Measurements from ENCODE around the gene CYTIP. TPM values are rescaled to one million over a fixed set of nuclear protein-coding genes. Genes with fewer than 3 reads are reported as not detected.

CYTIP gene
- polyA plus RNA-seq, 2 of the 4 experiments (the other 2 are of a cell fraction), result 0.34 TPM; not detected in 1

- WGBS (ENCODE audit: missing lambda C conversion rate), result 23% methylated on average over 1 of the region's 1 CpG
- DNase-seq (ENCODE audit: low read depth in 1 of 2, low spot score in 1 of 2) (no peak), ATAC-seq (no peak), FAIRE-seq (no peak)
- no peak overlapping the region for H3K4me3 ChIP-seq
- no peaks in the 10 kb centered on the region for H3K9me3 ChIP-seq
- H3K4me2 ChIP-seq, result no peak overlapping the region
- POLR2A ChIA-PET, result no interaction called here
- no peak for TF ChIP-seq EHF (CRISPR knock-in tag; IDR thresholded peaks at IDR 0.05)
- TF ChIP-seq HOXB5 (CRISPR knock-in tag; IDR thresholded peaks at IDR 0.05), result no peak
- TF ChIP-seq HOXA7 (CRISPR knock-in tag; IDR thresholded peaks at IDR 0.05), result no peak
- no peak for TF ChIP-seq RFX5 (IDR thresholded peaks at IDR 0.05)
- TF ChIP-seq ATOH8 (CRISPR knock-in tag; IDR thresholded peaks at IDR 0.05; ENCODE audit: low read depth), result no peak
- no peak for TF ChIP-seq RARB (CRISPR knock-in tag; IDR thresholded peaks at IDR 0.05)
- TF ChIP-seq RAD21 (conservative IDR thresholded peaks at IDR 0.05 in 1 of 2, IDR thresholded peaks at IDR 0.05 in 1 of 2), result no peak
- no peak for TF ChIP-seq ZFP36 (IDR thresholded peaks at IDR 0.05; ENCODE audit: borderline replicate concordance, partially characterized antibody)
- no peak for TF ChIP-seq TFCP2L1 (CRISPR knock-in tag; IDR thresholded peaks at IDR 0.05)
- CTCF ChIA-PET, result no interaction called here
- no peak overlapping the region for H3K27ac ChIP-seq
- H3K4me1 ChIP-seq, result no peaks in the 10 kb centered on the region
These were observed 10.5 kb downstream of the CYTIP start for GRCh38 chr2:157433394-157433793.

GRCh38 chr2:157432475-157433106 lies 11.3 kb downstream of the CYTIP start:
- FAIRE-seq (no peak), DNase-seq (ENCODE audit: low read depth in 1 of 2, low spot score in 1 of 2) (no peak), ATAC-seq (no peak)
- ChIA-PET POLR2A (no interaction called here), CTCF (interaction anchor here (0.5 kb wide), 1 partner anchor 742 kb away, joined by 3 read pairs; no protein-coding TSS in a partner anchor)
- Histone ChIP-seq H3K27ac (no peak overlapping the region), H3K4me3 (no peak overlapping the region), H3K9me3 (no peaks in the 10 kb centered on the region), H3K4me2 (no peak overlapping the region), H3K4me1 (no peaks in the 10 kb centered on the region)
- TF ChIP-seq RARB (CRISPR knock-in tag; IDR thresholded peaks at IDR 0.05) (no peak), KDM1A (IDR thresholded peaks at IDR 0.05; ENCODE audit: low read depth) (no peak), MAZ (IDR thresholded peaks at IDR 0.05; ENCODE audit: borderline replicate concordance, low read depth, low read length) (no peak), CBX2 (IDR thresholded peaks at IDR 0.05; ENCODE audit: borderline replicate concordance, low read depth) (no peak), MAFK (IDR thresholded peaks at IDR 0.05; ENCODE audit: partially characterized antibody) (no peak), MAX (IDR thresholded peaks at IDR 0.05) (no peak), GATA3 (IDR thresholded peaks at IDR 0.05; ENCODE audit: borderline replicate concordance) (no peak), BHLHE40 (IDR thresholded peaks at IDR 0.05; ENCODE audit: low read depth, low read length) (no peak), TFCP2L1 (CRISPR knock-in tag; IDR thresholded peaks at IDR 0.05) (no peak)
- WGBS (ENCODE audit: missing lambda C conversion rate), result 27% methylated on average over 2 of the region's 2 CpGs

- DNase-seq (ENCODE audit: low read depth in 1 of 2, low spot score in 1 of 2) (no peak), ATAC-seq (no peak), FAIRE-seq (no peak)
- 46% methylated on average over 3 of the region's 3 CpGs for WGBS (ENCODE audit: missing lambda C conversion rate)
- Histone ChIP-seq H3K9me3 (0 out of 3 replicates have a peak, but pooled peaks cover 2% of the 10 kb centered on the region), H3K27ac (no peak overlapping the region), H3K4me3 (no peak overlapping the region), H3K4me1 (no peaks in the 10 kb centered on the region), H3K4me2 (no peak overlapping the region)
- ChIA-PET POLR2A (no interaction called here), CTCF (no interaction called here)
- TF ChIP-seq ELK1 (IDR thresholded peaks at IDR 0.05; ENCODE audit: low read depth, low read length) (no peak), RFX5 (IDR thresholded peaks at IDR 0.05) (no peak), CEBPB (IDR thresholded peaks at IDR 0.05) (no peak), FOSL2 (IDR thresholded peaks at IDR 0.05) (no peak), FOSL2 (CRISPR knock-in tag; IDR thresholded peaks at IDR 0.05) (no peak), RCOR1 (IDR thresholded peaks at IDR 0.05; ENCODE audit: low read depth, low read length) (no peak), KDM1A (IDR thresholded peaks at IDR 0.05; ENCODE audit: low read depth) (no peak), POLR2AphosphoS2 (conservative IDR thresholded peaks at IDR 0.05; ENCODE audit: low read length) (no peak), JUN (IDR thresholded peaks at IDR 0.05) (no peak), RNF2 (IDR thresholded peaks at IDR 0.05; ENCODE audit: borderline replicate concordance, low read depth) (no peak), ZC3H11A (IDR thresholded peaks at IDR 0.05) (no peak), ZNF302 (CRISPR knock-in tag; IDR thresholded peaks at IDR 0.05) (no peak), REST (IDR thresholded peaks at IDR 0.05) (no peak), HDAC2 (IDR thresholded peaks at IDR 0.05) (no peak), GATA3 (IDR thresholded peaks at IDR 0.05; ENCODE audit: borderline replicate concordance) (no peak), POLR2A (IDR thresholded peaks at IDR 0.05; ENCODE audit: low read length) (no peak), JUNB (IDR thresholded peaks at IDR 0.05) (no peak), FOXS1 (CRISPR knock-in tag; IDR thresholded peaks at IDR 0.05) (no peak), NPAS2 (CRISPR knock-in tag; IDR thresholded peaks at IDR 0.05; ENCODE audit: borderline replicate concordance) (no peak)
These were observed 12.7 kb downstream of the CYTIP start for GRCh38 chr2:157431176-157431575.

All from A549 (cell line).